OCI-LY3 (cell line): ENCODE data around the gene C4orf51.

ENCODE experiments used
- H2AFZ ChIP-seq: fragments of 200-600, 300-600 bp; shearing (Covaris generic); 2 replicates; pipeline ENCODE4 v1.6.0; 2014; ENCODE audit warnings: antibody characterized with exemption, low read depth, low read length
- H3K27ac ChIP-seq: fragments of 200-600, 300-600 bp; sonication (generic); 2 replicates; pipeline ENCODE4 v1.5.1; 2014; ENCODE audit warnings: mild to moderate bottlenecking, low read length, moderate library complexity, mixed read lengths
- H3K27me3 ChIP-seq: fragments of 200-600, 300-600 bp; sonication (generic); 2 replicates; pipeline ENCODE4 v1.6.1; 2014; ENCODE audit warnings: low read depth, low read length, mixed read lengths
- H3K36me3 ChIP-seq: fragments of 200-600, 300-600 bp; sonication (generic); replicated peaks from 2 replicates; pipeline ENCODE3; 2014; ENCODE audit warnings: low read depth, low read length, mixed read lengths
- H3K4me1 ChIP-seq: fragments of 300-600, 200-600 bp; sonication (generic); 2 replicates; pipeline ENCODE4 v1.6.1; 2014; ENCODE audit warnings: low read length, mixed read lengths
- H3K4me2 ChIP-seq: fragments of 200-600, 300-600 bp; sonication (generic); 2 replicates; pipeline ENCODE4 v1.6.1; 2014; ENCODE audit warnings: low read length, mixed read lengths
- H3K4me3 ChIP-seq: fragments of 300-600, 200-600 bp; sonication (generic); 2 replicates; pipeline ENCODE4 v1.5.1; 2014; ENCODE audit warnings: antibody characterized with exemption, mild to moderate bottlenecking, low read length, moderate library complexity
- H3K79me2 ChIP-seq: fragments of 300-600, 200-600 bp; shearing (Covaris generic); 2 replicates; pipeline ENCODE4 v1.6.1; 2014; ENCODE audit warnings: mild to moderate bottlenecking, low read length, mixed read lengths
- H3K9ac ChIP-seq: fragments of 300-600, 200-600 bp; shearing (Covaris generic); 2 replicates; pipeline ENCODE4 v1.6.0; 2014; ENCODE audit warnings: mild to moderate bottlenecking, low read length, moderate library complexity
- H3K9me3 ChIP-seq: fragments of 200-600, 300-600 bp; shearing (Covaris generic); 2 replicates; pipeline ENCODE4 v1.6.1; 2014; ENCODE audit warnings: low read length, mixed read lengths; ENCODE audit not compliant: insufficient read depth
- H4K20me1 ChIP-seq: fragments of 200-600, 300-600 bp; sonication (generic); 2 replicates; pipeline ENCODE4 v1.6.1; 2016; ENCODE audit warnings: low read length, mixed read lengths; ENCODE audit not compliant: insufficient read depth
- EZH2phosphoT487 ChIP-seq: fragments of 200-600 bp; shearing (Covaris generic); IDR thresholded peaks from 2 replicates; pipeline ENCODE4 v1.6.1; 2018; ENCODE audit warnings: antibody characterized with exemption, mixed run types, low read depth
- TF ChIP-seq, protein P1 (sequence below): fragments of 200-600, 300-600 bp; sonication (generic); IDR thresholded peaks from 2 replicates; pipeline ENCODE4 v1.5.1; 2014; ENCODE audit warnings: antibody characterized with exemption, low read length, low read depth

Gene C4orf51

DNA sequence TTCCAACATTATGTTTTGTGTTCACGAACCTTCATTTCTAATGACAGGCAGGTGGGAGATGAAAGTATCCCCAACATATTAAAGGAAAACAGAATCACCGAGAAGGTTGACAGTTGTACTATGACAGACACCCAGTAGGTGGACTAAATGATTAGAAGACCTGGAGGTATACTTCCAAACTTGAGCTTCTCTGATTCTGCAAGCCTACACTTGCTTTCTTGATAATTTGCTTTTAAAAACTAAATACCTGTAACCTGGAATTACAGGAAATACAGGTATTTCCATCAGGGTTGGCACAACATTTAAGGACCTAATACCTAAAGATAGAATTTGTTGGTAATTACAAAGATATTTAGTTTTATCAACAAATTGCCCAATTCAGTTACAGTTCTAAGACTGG lies 43.4 kb downstream of the C4orf51 start:
- no peaks in the 10 kb centered on the region for H3K9me3 ChIP-seq
- H3K4me3 ChIP-seq = no peak overlapping the region
- H2AFZ ChIP-seq = no peak overlapping the region
- H3K4me2 ChIP-seq = no peak overlapping the region
- H3K27me3 ChIP-seq = 0 out of 2 replicates have a peak, but pooled peaks cover under 1% of the 10 kb centered on the region
- TF ChIP-seq, protein P1, sequence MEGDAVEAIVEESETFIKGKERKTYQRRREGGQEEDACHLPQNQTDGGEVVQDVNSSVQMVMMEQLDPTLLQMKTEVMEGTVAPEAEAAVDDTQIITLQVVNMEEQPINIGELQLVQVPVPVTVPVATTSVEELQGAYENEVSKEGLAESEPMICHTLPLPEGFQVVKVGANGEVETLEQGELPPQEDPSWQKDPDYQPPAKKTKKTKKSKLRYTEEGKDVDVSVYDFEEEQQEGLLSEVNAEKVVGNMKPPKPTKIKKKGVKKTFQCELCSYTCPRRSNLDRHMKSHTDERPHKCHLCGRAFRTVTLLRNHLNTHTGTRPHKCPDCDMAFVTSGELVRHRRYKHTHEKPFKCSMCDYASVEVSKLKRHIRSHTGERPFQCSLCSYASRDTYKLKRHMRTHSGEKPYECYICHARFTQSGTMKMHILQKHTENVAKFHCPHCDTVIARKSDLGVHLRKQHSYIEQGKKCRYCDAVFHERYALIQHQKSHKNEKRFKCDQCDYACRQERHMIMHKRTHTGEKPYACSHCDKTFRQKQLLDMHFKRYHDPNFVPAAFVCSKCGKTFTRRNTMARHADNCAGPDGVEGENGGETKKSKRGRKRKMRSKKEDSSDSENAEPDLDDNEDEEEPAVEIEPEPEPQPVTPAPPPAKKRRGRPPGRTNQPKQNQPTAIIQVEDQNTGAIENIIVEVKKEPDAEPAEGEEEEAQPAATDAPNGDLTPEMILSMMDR = peak; percentile 40
- no peak for TF ChIP-seq EZH2phosphoT487
- H4K20me1 ChIP-seq = no peaks in the 10 kb centered on the region
- H3K27ac ChIP-seq = no peak overlapping the region
- H3K36me3 ChIP-seq = no peaks in the 10 kb centered on the region
- H3K4me1 ChIP-seq = peaks cover 12% of the 10 kb centered on the region
- no peak overlapping the region for H3K9ac ChIP-seq
- no peaks in the 10 kb centered on the region for H3K79me2 ChIP-seq

DNA sequence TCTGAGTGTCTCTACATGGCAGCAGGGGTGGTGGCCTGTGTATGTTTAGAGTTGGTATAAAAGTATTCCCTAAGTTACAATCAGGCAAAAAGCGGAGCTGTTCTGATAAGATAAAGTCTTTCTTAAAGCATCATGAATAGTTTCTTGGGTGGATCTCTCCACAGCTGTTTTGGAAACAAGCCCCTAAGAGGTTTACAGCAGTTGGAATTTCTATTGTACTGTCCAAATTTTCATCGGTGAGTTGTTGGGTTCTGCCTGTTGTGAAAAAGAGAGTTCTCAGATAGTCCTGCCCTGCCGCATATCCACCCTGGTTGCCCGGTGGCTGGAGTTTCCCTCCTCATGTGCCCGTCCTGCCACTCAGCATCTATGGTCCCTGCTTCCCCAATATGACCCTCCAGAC lies 50.1 kb downstream of the C4orf51 start:
- Histone ChIP-seq H3K4me3 (no peak overlapping the region), H3K4me2 (no peak overlapping the region), H4K20me1 (no peaks in the 10 kb centered on the region), H3K9me3 (no peaks in the 10 kb centered on the region), H3K27me3 (peaks cover 26% of the 10 kb centered on the region), H3K4me1 (peaks cover 9% of the 10 kb centered on the region; the same call in 1 of the 2 replicates), H3K79me2 (no peaks in the 10 kb centered on the region), H3K9ac (no peak overlapping the region), H3K27ac (no peak overlapping the region), H2AFZ (no peak overlapping the region), H3K36me3 (no peaks in the 10 kb centered on the region)
- TF ChIP-seq EZH2phosphoT487 = no peak
- TF ChIP-seq, protein P1 = no peak

DNA sequence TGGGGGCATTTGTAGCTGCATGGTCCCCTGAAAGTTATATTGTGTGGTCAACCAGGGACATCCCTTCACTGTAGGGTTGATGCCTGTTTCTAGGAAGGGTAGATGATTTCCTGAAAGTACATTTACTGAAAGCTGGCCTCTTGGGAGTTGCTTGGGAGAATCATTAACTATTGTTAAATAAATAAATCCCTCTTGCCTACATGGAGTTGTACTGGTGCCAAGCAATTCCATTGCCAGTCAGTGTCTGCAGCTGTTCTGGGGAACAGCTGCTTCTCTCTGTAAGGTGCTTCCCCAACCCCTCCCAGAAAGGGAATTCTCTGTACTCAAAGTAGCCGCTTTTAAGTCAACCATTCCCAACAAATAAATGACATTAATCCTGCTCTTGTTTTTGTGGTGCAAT lies 51.1 kb downstream of the C4orf51 start:
- no peaks in the 10 kb centered on the region for H3K79me2 ChIP-seq
- peaks cover 26% of the 10 kb centered on the region for H3K27me3 ChIP-seq
- TF ChIP-seq, protein P1 = no peak
- no peak for TF ChIP-seq EZH2phosphoT487
- H3K9me3 ChIP-seq = no peaks in the 10 kb centered on the region
- H3K4me1 ChIP-seq = peaks cover 9% of the 10 kb centered on the region; the same call in 1 of the 2 replicates
- no peak overlapping the region for H2AFZ ChIP-seq
- no peak overlapping the region for H3K9ac ChIP-seq
- H3K4me3 ChIP-seq = no peak overlapping the region
- no peaks in the 10 kb centered on the region for H3K36me3 ChIP-seq
- no peaks in the 10 kb centered on the region for H4K20me1 ChIP-seq
- no peak overlapping the region for H3K4me2 ChIP-seq
- H3K27ac ChIP-seq = no peak overlapping the region

DNA sequence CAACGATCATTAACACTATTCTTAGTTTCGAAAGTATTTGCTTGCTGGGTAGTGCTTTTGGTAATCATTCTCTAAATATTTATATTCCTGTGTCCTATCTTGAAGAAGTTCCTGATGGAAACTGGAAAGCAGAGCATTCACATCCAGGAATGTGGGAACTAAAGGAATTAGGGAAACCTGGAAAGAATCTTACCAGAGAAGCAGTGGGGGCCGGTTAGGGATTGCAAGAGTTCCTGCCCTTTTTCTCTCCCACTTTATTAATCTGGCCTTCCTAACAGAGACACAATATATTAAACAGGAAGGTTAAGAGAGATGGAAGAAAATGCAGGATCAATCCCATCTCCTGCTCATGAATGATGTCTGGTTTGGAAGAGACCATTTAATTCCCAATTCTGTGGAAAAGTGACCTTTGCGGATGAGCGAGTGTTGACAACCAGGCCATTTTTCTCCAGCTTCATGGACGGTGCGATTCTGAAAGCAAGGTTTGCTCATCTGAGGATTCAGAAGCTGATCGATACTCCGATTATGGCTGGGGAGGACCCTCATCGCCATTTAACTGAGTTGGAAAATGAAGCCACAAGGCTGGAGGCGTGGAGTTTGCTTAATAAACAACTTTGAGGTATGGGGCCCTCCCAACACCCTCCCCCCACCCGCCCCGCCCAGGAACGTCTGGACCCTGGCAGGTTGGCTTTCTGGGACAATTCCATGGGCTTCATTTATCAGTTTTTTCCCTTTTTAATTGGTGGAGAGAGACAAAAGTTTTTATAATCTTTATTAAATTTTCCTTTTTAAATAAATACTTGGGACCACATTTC lies 52.3 kb downstream of the C4orf51 start:
- Histone ChIP-seq H2AFZ (peak overlapping the region; percentile 92), H4K20me1 (no peaks in the 10 kb centered on the region), H3K27ac (no peak overlapping the region), H3K4me2 (peak overlapping the region; percentile 72), H3K4me1 (peaks cover 9% of the 10 kb centered on the region; the same call in 1 of the 2 replicates), H3K36me3 (no peaks in the 10 kb centered on the region), H3K9me3 (no peaks in the 10 kb centered on the region), H3K27me3 (peaks cover 26% of the 10 kb centered on the region), H3K4me3 (peak overlapping the region; percentile 83), H3K79me2 (no peaks in the 10 kb centered on the region), H3K9ac (peak overlapping the region; percentile 68)
- TF ChIP-seq EZH2phosphoT487 = no peak
- TF ChIP-seq, protein P1 = no peak
